H1 (cell line): ENCODE data around the gene MGMT. TPM values are rescaled to one million over a fixed set of nuclear protein-coding genes. Genes with fewer than 3 reads are reported as not detected.
A peak's percentile ranks its signal among the peaks of the same experiment; 100 is the strongest.

ENCODE experiments used
- CTCF ChIA-PET: fragments of 300-600 bp; sonication (Branson Sonifier 250); formaldehyde crosslinking; loops from one replicate; lab custom pipeline; 2021; ENCODE audit not compliant: partially characterized antibody; lab: Charles Lee
- POLR2A ChIA-PET: fragments of 300-600 bp; sonication (Branson Sonifier 250); formaldehyde crosslinking; loops from one replicate; lab custom pipeline; 2021; ENCODE audit warnings: inconsistent platforms; ENCODE audit not compliant: partially characterized antibody; lab: Charles Lee
- DNase-seq, 2 experiments: peaks; one replicate each; pipeline versions ENCODE4 v3.0.0 to v3.0.0-alpha.2; 2010 to 2022; ENCODE audit warnings: low spot score in 2 of 2, low read depth in 1 of 2, mixed read lengths in 1 of 2
- FAIRE-seq: peaks from 2 replicates; lab custom pipeline; 2011; peaks lifted over from hg19 to GRCh38; lab: Jason Lieb, UNC
- H2AFZ ChIP-seq: 2 replicates; pipeline ENCODE4 v1.8.1; 2012; ENCODE audit warnings: low read length, inconsistent platforms
- H2AK5ac ChIP-seq: 2 replicates; pipeline ENCODE4 v1.6.1; 2013; ENCODE audit warnings: low read depth, low read length
- H2BK120ac ChIP-seq: replicated peaks from 2 replicates; pipeline ENCODE3; 2013; ENCODE audit warnings: low read depth, low read length, inconsistent platforms
- H2BK12ac ChIP-seq: 2 replicates; pipeline ENCODE4 v1.6.1; 2013; ENCODE audit warnings: low read depth, low read length
- H2BK15ac ChIP-seq: 2 replicates; pipeline ENCODE4 v1.6.1; 2013; ENCODE audit warnings: low read length
- H2BK20ac ChIP-seq: 2 replicates; pipeline ENCODE4 v1.6.1; 2013; ENCODE audit warnings: low read length
- H2BK5ac ChIP-seq: 2 replicates; pipeline ENCODE4 v1.6.1; 2013; ENCODE audit warnings: low read depth, low read length
- H3K14ac ChIP-seq: 2 replicates; pipeline ENCODE4 v1.6.1; 2013; ENCODE audit warnings: inconsistent platforms; ENCODE audit not compliant: insufficient read length
- H3K18ac ChIP-seq: 2 replicates; pipeline ENCODE4 v1.6.1; 2013; ENCODE audit warnings: low read length; ENCODE audit errors: extremely low read depth
- H3K23ac ChIP-seq: 2 replicates; pipeline ENCODE4 v1.6.1; 2013; ENCODE audit warnings: inconsistent platforms; ENCODE audit not compliant: insufficient read length
- H3K23me2 ChIP-seq: 2 replicates; pipeline ENCODE4 v1.6.1; 2013; ENCODE audit warnings: low read depth, low read length
- H3K27ac ChIP-seq: 2 replicates; pipeline ENCODE4 v1.6.1; 2011; ENCODE audit warnings: low read depth, low read length, inconsistent platforms
- H3K27me3 ChIP-seq, 4 experiments: replicated peaks in 1 of 4; 1 replicate in 1 of 4; 2 replicates in 3 of 4; pipeline versions ENCODE4 v1.6.1 to v1.8.1; 2011 to 2013; ENCODE audit warnings: low read length in 3 of 4, mild to moderate bottlenecking in 3 of 4, inconsistent platforms in 2 of 4, mixed read lengths in 2 of 4, moderate library complexity in 1 of 4; ENCODE audit not compliant: control insufficient read depth in 3 of 4, insufficient read depth in 3 of 4; ENCODE audit errors: extremely low read depth in 1 of 4
- H3K36me3 ChIP-seq, 4 experiments: 2 replicates each; pipeline versions ENCODE4 v1.6.1 to v1.8.1; 2011 to 2013; ENCODE audit warnings: mild to moderate bottlenecking in 4 of 4, low read length in 3 of 4, moderate library complexity in 2 of 4, control low read depth in 1 of 4, inconsistent platforms in 1 of 4; ENCODE audit not compliant: insufficient read depth in 4 of 4, control insufficient read depth in 2 of 4
- H3K4ac ChIP-seq: replicated peaks from 2 replicates; pipeline ENCODE3; 2013; ENCODE audit warnings: low read length, low read depth, mixed read lengths, inconsistent platforms; ENCODE audit not compliant: insufficient read length
- H3K4me1 ChIP-seq, 4 experiments: replicated peaks in 1 of 4; 1 replicate in 1 of 4; 2 replicates in 3 of 4; pipeline versions ENCODE4 v1.6.1 to v1.8.1; 2011 to 2013; ENCODE audit warnings: low read length in 3 of 4, inconsistent platforms in 2 of 4, mixed read lengths in 1 of 4; ENCODE audit not compliant: insufficient read depth in 4 of 4, control insufficient read depth in 3 of 4
- H3K4me2 ChIP-seq, 2 experiments: 2 replicates each; pipeline versions ENCODE4 v1.6.1 to v1.8.1; 2011 to 2013; ENCODE audit warnings: low read depth in 2 of 2, low read length in 2 of 2, control low read depth in 1 of 2, inconsistent platforms in 1 of 2, mild to moderate bottlenecking in 1 of 2; ENCODE audit not compliant: insufficient read depth in 1 of 2
- H3K4me3 ChIP-seq, 4 experiments: fragments of 200-600, 300-600 bp in 1 of 4; sonication (generic), shearing (Covaris generic), sonication (Bioruptor Twin) in 1 of 4; 2 replicates each; pipeline versions ENCODE4 v1.5.1 to v1.8.1; 2011 to 2016; ENCODE audit warnings: low read length in 4 of 4, low read depth in 3 of 4, control low read depth in 2 of 4, inconsistent platforms in 2 of 4, mild to moderate bottlenecking in 2 of 4, mixed read lengths in 1 of 4, moderate library complexity in 1 of 4; ENCODE audit not compliant: insufficient read depth in 2 of 4; ENCODE audit errors: extremely low read depth in 1 of 4
- H3K56ac ChIP-seq: replicated peaks from 2 replicates; pipeline ENCODE3; 2013; ENCODE audit warnings: low read depth, mild to moderate bottlenecking, mixed read lengths, low read length, inconsistent platforms; ENCODE audit not compliant: insufficient read length
- H3K79me1 ChIP-seq: 2 replicates; pipeline ENCODE4 v1.6.1; 2013; ENCODE audit warnings: low read depth, low read length, control low read depth
- H3K79me2 ChIP-seq, 2 experiments: 2 replicates each; pipeline versions ENCODE4 v1.6.1 to v1.8.1; 2012 to 2013; ENCODE audit warnings: low read length in 2 of 2, mild to moderate bottlenecking in 2 of 2, inconsistent platforms in 1 of 2; ENCODE audit not compliant: insufficient read depth in 2 of 2, control insufficient read depth in 1 of 2
- H3K9ac ChIP-seq, 4 experiments: replicated peaks in 1 of 4; 1 replicate in 1 of 4; 2 replicates in 3 of 4; pipeline versions ENCODE4 v1.6.1 to v1.8.1; 2011 to 2013; ENCODE audit warnings: low read depth in 3 of 4, low read length in 3 of 4, control low read depth in 2 of 4, mild to moderate bottlenecking in 2 of 4, moderate library complexity in 2 of 4, inconsistent platforms in 1 of 4; ENCODE audit errors: extremely low read depth in 1 of 4
- H3K9me3 ChIP-seq, 2 experiments: 2 replicates each; pipeline versions ENCODE4 v1.6.1 to v1.8.1; 2012 to 2013; ENCODE audit warnings: mild to moderate bottlenecking in 2 of 2, moderate library complexity in 2 of 2, control low read depth in 1 of 2, inconsistent platforms in 1 of 2, low read depth in 1 of 2, low read length in 1 of 2, mixed read lengths in 1 of 2; ENCODE audit not compliant: insufficient read depth in 2 of 2
- H4K20me1 ChIP-seq, 2 experiments: replicated peaks in 1 of 2; 2 replicates each; pipeline versions ENCODE3 to v1.8.1; 2011 to 2013; ENCODE audit warnings: inconsistent platforms in 2 of 2, low read length in 2 of 2, mild to moderate bottlenecking in 1 of 2; ENCODE audit not compliant: insufficient read depth in 2 of 2, control insufficient read depth in 1 of 2
- H4K5ac ChIP-seq: 2 replicates; pipeline ENCODE4 v1.6.1; 2013; ENCODE audit warnings: low read length, low read depth, mixed read lengths, inconsistent platforms; ENCODE audit not compliant: insufficient read length
- H4K8ac ChIP-seq: 2 replicates; pipeline ENCODE4 v1.8.0; 2013; ENCODE audit warnings: mild to moderate bottlenecking, moderate library complexity, low read length, inconsistent platforms; ENCODE audit not compliant: insufficient read depth; ENCODE audit errors: extremely low read depth
- H4K91ac ChIP-seq: replicated peaks from 2 replicates; pipeline ENCODE3; 2013; ENCODE audit warnings: low read length, mixed read lengths, inconsistent platforms; ENCODE audit not compliant: insufficient read length
- HDAC2 ChIP-seq, 2 experiments: fragments of 300-600 bp in 1 of 2; sonication (generic) in 1 of 2; IDR thresholded peaks; 2 replicates each; pipeline ENCODE4 v1.6.1; 2011 to 2012; ENCODE audit warnings: low read depth in 2 of 2, low read length in 2 of 2, mild to moderate bottlenecking in 2 of 2, moderate library complexity in 2 of 2, borderline replicate concordance in 1 of 2, inconsistent platforms in 1 of 2
- HDAC6 ChIP-seq: IDR thresholded peaks from one replicate; pipeline ENCODE4 v1.7.1; 2012; ENCODE audit warnings: low read depth, mild to moderate bottlenecking, inconsistent platforms, low read length, moderate library complexity
- MAFK ChIP-seq: IDR thresholded peaks from 2 replicates; pipeline ENCODE4 v1.6.1; 2012; ENCODE audit warnings: low read depth, mild to moderate bottlenecking, improper control_type of control experiment, low read length
- MAX ChIP-seq: IDR thresholded peaks from 2 replicates; pipeline ENCODE4 v1.6.1; 2012; ENCODE audit warnings: inconsistent platforms
- PHF8 ChIP-seq: fragments of 200-600 bp; sonication (generic); conservative IDR thresholded peaks from 2 replicates; pipeline ENCODE4 v1.7.1; 2012; ENCODE audit warnings: low read depth, mild to moderate bottlenecking, inconsistent platforms, low read length, moderate library complexity
- POLR2A ChIP-seq, 2 experiments: IDR thresholded peaks; 1 replicate in 1 of 2; 2 replicates in 1 of 2; pipeline ENCODE4 v1.6.1; 2011; ENCODE audit warnings: low read depth in 2 of 2, low read length in 2 of 2, mild to moderate bottlenecking in 2 of 2; ENCODE audit errors: control extremely low read depth in 1 of 2
- POU5F1 ChIP-seq: IDR thresholded peaks from 2 replicates; pipeline ENCODE4 v1.6.1; 2011; ENCODE audit warnings: low read depth, mild to moderate bottlenecking, low read length, moderate library complexity
- SP2 ChIP-seq: IDR thresholded peaks from 2 replicates; pipeline ENCODE4 v1.6.1; 2012; ENCODE audit warnings: mild to moderate bottlenecking, low read length, inconsistent platforms
- TCF12 ChIP-seq: IDR thresholded peaks from 2 replicates; pipeline ENCODE4 v1.6.1; 2011; ENCODE audit warnings: low read depth, mild to moderate bottlenecking, low read length
- USF2 ChIP-seq: IDR thresholded peaks from 2 replicates; pipeline ENCODE4 v1.6.1; 2011; ENCODE audit warnings: low read length, improper control_type of control experiment
- WGBS, 2 experiments: shearing (Covaris generic) in 1 of 2; methylation state at CpG; one replicate each; pipeline versions ENCODE4 v1.1.6 to v1.1.7; 2013 to 2015; ENCODE audit warnings: low lambda C conversion rate in 2 of 2, mixed read lengths in 2 of 2, inconsistent platforms in 1 of 2, low coverage in 1 of 2, missing lambda C conversion rate in 1 of 2; ENCODE audit not compliant: insufficient replicate concordance in 2 of 2, insufficient coverage in 1 of 2, insufficient read length in 1 of 2; ENCODE audit errors: extremely low coverage in 1 of 2, missing lambda C conversion rate in 1 of 2; 5-methylcytosine and 5-hydroxymethylcytosine counted together
- polyA plus RNA-seq, 7 experiments: library from polyadenylated mRNA; depleted of rRNA in 3 of 7; stranded (reverse) in 5 of 7; unstranded in 2 of 7; fragments of >200 nt in 5 of 7; fragments of 200-250 nt in 2 of 7; gene quantifications; 1 replicate in 5 of 7; 2 replicates in 1 of 7; 4 replicates in 1 of 7; pipeline versions ENCODE4 v1.2.1 to v1.2.3, GENCODE V29; 2011 to 2013; ENCODE audit warnings: missing spikeins in 2 of 7, mixed read lengths in 2 of 7
- total RNA-seq: library from RNA; stranded (reverse); fragmentation: NEBNext Ultra II Directional; extraction: Animal tissue kit (Norgen Biotek cat#: 25700); gene quantifications from 2 replicates; pipeline ENCODE4 v1.2.1, GENCODE V29; 2021

Gene MGMT
- total and polyA plus RNA-seq, 2 of the 8 experiments (the other 6 are each of a cell fraction or from before 2014, with no cell fraction given), result 9.9 to 10.7 TPM

- Histone ChIP-seq H3K79me2 (no peaks in the 10 kb centered on the region; a peak in 1 of 4 replicates), H2BK120ac (no peak overlapping the region), H3K4me2 (peak overlapping the region in 1 of 2 experiments; percentile 41; a peak in 2 of 4 replicates), H3K27me3 (no peaks in the 10 kb centered on the region), H4K20me1 (no peaks in the 10 kb centered on the region), H3K9me3 (peaks cover 0 to 3% of the 10 kb centered on the region in 2 experiments; a peak in 1 of 4 replicates), H4K8ac (no peak overlapping the region; the same call in 1 of the 2 replicates), H2BK12ac (peak overlapping the region; percentile 77; the same call in 1 of the 2 replicates), H3K18ac (no peak overlapping the region), H3K23ac (no peak overlapping the region), H3K36me3 (no peaks in the 10 kb centered on the region), H4K5ac (no peak overlapping the region), H2AK5ac (no peak overlapping the region), H3K27ac (no peak overlapping the region; the same call in 1 of the 2 replicates), H3K4ac (peak overlapping the region; percentile 57), H4K91ac (peak overlapping the region; percentile 57), H3K79me1 (no peaks in the 10 kb centered on the region; the same call in 1 of the 2 replicates), H3K14ac (no peak overlapping the region), H3K4me3 (no peak overlapping the region), H2BK15ac (0 out of 2 replicates have a peak overlapping the region, but pooled peaks have one; percentile 24), H3K9ac (no peak overlapping the region), H3K4me1 (peaks cover 0 to 11% (median 10%) of the 10 kb centered on the region in 4 experiments; a peak in 6 of 7 replicates), H2BK5ac (peak overlapping the region; percentile 82), H3K56ac (no peak overlapping the region), H2BK20ac (no peak overlapping the region), H2AFZ (no peak overlapping the region), H3K23me2 (no peaks in the 10 kb centered on the region)
- 93% methylated on average over 20 of the region's 22 CpGs; no CpG with 5 or more reads in 1 of the 2 experiments for WGBS, 2 experiments
- CTCF ChIA-PET, result interaction anchor here (0.6 to 0.9 kb wide), 3 partner anchors 21 to 136 kb away, joined by 3 read pairs; no protein-coding TSS in a partner anchor
- POLR2A ChIA-PET, result no interaction called here
- no peak for DNase-seq
- no peak for FAIRE-seq
- no peak for TF ChIP-seq USF2
- TF ChIP-seq MAFK, result no peak
- no peak for TF ChIP-seq HDAC6
- no peak for TF ChIP-seq MAX
- TF ChIP-seq PHF8, result no peak
- no peak for TF ChIP-seq TCF12
- TF ChIP-seq SP2, result no peak
- TF ChIP-seq HDAC2 (IDR thresholded peaks at IDR 0.05; ENCODE audit: borderline replicate concordance in 1 of 2, low read depth in 2 of 2, low read length in 2 of 2), result no peak
- TF ChIP-seq POU5F1, result no peak
- no peak for TF ChIP-seq POLR2A (IDR thresholded peaks at IDR 0.05; ENCODE audit: control extremely low read depth in 1 of 2, low read depth in 2 of 2, low read length in 2 of 2)
Observed at GRCh38 chr10:129521161-129522025, 54.4 kb downstream of the MGMT start.
